Kidney (tissue), 14 donors: Measurements from ENCODE around the gene ACTA2. TPM values are rescaled to one million over a fixed set of nuclear protein-coding genes. Genes with fewer than 3 reads are reported as not detected.

Experiments used
- DNase-seq, 5 donors: peaks; one replicate each; pipeline ENCODE4 v3.0.0-alpha.2; 2013 to 2020
- FAIRE-seq: peaks from 2 replicates; lab custom pipeline; 2012; peaks lifted over from hg19 to GRCh38; lab: Jason Lieb, UNC
- H3K27ac ChIP-seq, 2 donors: one replicate each; pipeline ENCODE4 v1.7.0; 2013; ENCODE audit warnings: low read depth in 2 of 2, low read length in 2 of 2, inconsistent platforms in 1 of 2
- H3K27me3 ChIP-seq: one replicate; pipeline ENCODE4 v1.7.1; 2013; ENCODE audit warnings: low read length, inconsistent platforms; ENCODE audit not compliant: control insufficient read depth, insufficient read depth
- H3K36me3 ChIP-seq, 3 donors: one replicate each; pipeline versions ENCODE4 v1.7.0 to v1.7.1; 2013; ENCODE audit warnings: low read length in 3 of 3, control low read depth in 1 of 3, inconsistent platforms in 1 of 3; ENCODE audit not compliant: insufficient read depth in 3 of 3, control insufficient read depth in 2 of 3
- H3K4me1 ChIP-seq, 3 donors: one replicate each; pipeline versions ENCODE4 v1.7.0 to v1.7.1; 2013; ENCODE audit warnings: low read length in 3 of 3, inconsistent platforms in 1 of 3, low read depth in 1 of 3; ENCODE audit not compliant: control insufficient read depth in 2 of 3, insufficient read depth in 2 of 3
- H3K4me3 ChIP-seq, 3 donors: one replicate each; pipeline versions ENCODE4 v1.7.0 to v1.8.1; 2013; ENCODE audit warnings: low read length in 3 of 3, control low read depth in 1 of 3, inconsistent platforms in 1 of 3
- H3K9ac ChIP-seq, 3 donors: one replicate each; pipeline versions ENCODE4 v1.7.0 to v1.7.1; 2013; ENCODE audit warnings: low read length in 3 of 3, control low read depth in 1 of 3, inconsistent platforms in 1 of 3
- H3K9me3 ChIP-seq, 3 donors: one replicate each; pipeline versions ENCODE4 v1.7.0 to v1.7.1; 2013; ENCODE audit warnings: low read length in 3 of 3, control low read depth in 1 of 3, inconsistent platforms in 1 of 3; ENCODE audit not compliant: control insufficient read depth in 2 of 3, insufficient read depth in 1 of 3
- intact Hi-C: fragments of 100-400 bp; cut with DNase I; formaldehyde crosslinking; loops from one replicate; pipeline ENCODE4 v1.11.1; 2022
- polyA plus RNA-seq: library from polyadenylated mRNA; stranded (reverse); fragments of 350-450 nt; fragmentation: Illumina TruSeq; extraction: RNeasy Lipid Tissue Mini Kit (QIAGEN cat#74804); gene quantifications from one replicate; pipeline ENCODE4 v1.2.3, GENCODE V29; 2014; ENCODE audit warnings: low read depth, low replicate concordance; ENCODE audit not compliant: insufficient read depth
- total RNA-seq: library from RNA; stranded (reverse); fragmentation: NEBNext Ultra II Directional; extraction: Animal tissue kit (Norgen Biotek cat#: 25700); gene quantifications from one replicate; pipeline ENCODE4 v1.2.1, GENCODE V29; 2021
- TF ChIP-seq, protein P1 (sequence below): IDR thresholded peaks from 3 replicates; pipeline ENCODE4 v1.5.1; 2012; ENCODE audit warnings: mild to moderate bottlenecking, moderate library complexity, borderline replicate concordance; ENCODE audit not compliant: insufficient read depth; ENCODE audit errors: extremely low read depth
- donor health status: control.
- donor health status: control.
- donor health status: control.
- donor health status: control.
- donor health status: control.
- donor health status: DM: yes; HTN: yes; CAD: no.
- donor health status: Normal renal cell carcinoma (clear cell type).

Gene ACTA2
- total and polyA plus RNA-seq, 2 donors from 2014 or later: 378 to 471 TPM

GRCh38 chr10:88994019-88994418 lies 41.4 kb upstream of the ACTA2 start:
- Histone ChIP-seq H3K27ac (no peak overlapping the region), H3K9me3 (no peaks in the 10 kb centered on the region), H3K27me3 (no peaks in the 10 kb centered on the region), H3K4me1 (peaks cover 4 to 12% (median 6%) of the 10 kb centered on the region in 3 donors), H3K9ac (peak overlapping the region in 1 of 3 donors; percentile 23), H3K4me3 (no peak overlapping the region), H3K36me3 (no peaks in the 10 kb centered on the region)
- intact Hi-C loops: no loop called here
- TF ChIP-seq, protein P1, sequence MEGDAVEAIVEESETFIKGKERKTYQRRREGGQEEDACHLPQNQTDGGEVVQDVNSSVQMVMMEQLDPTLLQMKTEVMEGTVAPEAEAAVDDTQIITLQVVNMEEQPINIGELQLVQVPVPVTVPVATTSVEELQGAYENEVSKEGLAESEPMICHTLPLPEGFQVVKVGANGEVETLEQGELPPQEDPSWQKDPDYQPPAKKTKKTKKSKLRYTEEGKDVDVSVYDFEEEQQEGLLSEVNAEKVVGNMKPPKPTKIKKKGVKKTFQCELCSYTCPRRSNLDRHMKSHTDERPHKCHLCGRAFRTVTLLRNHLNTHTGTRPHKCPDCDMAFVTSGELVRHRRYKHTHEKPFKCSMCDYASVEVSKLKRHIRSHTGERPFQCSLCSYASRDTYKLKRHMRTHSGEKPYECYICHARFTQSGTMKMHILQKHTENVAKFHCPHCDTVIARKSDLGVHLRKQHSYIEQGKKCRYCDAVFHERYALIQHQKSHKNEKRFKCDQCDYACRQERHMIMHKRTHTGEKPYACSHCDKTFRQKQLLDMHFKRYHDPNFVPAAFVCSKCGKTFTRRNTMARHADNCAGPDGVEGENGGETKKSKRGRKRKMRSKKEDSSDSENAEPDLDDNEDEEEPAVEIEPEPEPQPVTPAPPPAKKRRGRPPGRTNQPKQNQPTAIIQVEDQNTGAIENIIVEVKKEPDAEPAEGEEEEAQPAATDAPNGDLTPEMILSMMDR: no peak
- no peak for FAIRE-seq
- DNase-seq: no peak

GRCh38 chr10:88992921-88993524 lies 40.5 kb upstream of the ACTA2 start:
- H3K4me3 ChIP-seq: peak overlapping the region in 2 of 3 donors; percentile 6 to 53
- DNase-seq: peak in 2 of 5 donors; percentile 37 to 56
- peak overlapping the region in 1 of 2 donors; percentile 20 for H3K27ac ChIP-seq
- H3K9ac ChIP-seq: peak overlapping the region in 1 of 3 donors; percentile 11
- H3K9me3 ChIP-seq: no peaks in the 10 kb centered on the region
- peaks cover 4 to 12% (median 8%) of the 10 kb centered on the region in 3 donors for H3K4me1 ChIP-seq
- no peaks in the 10 kb centered on the region for H3K27me3 ChIP-seq
- H3K36me3 ChIP-seq: no peaks in the 10 kb centered on the region
- TF ChIP-seq, protein P1: no peak
- intact Hi-C loops: no loop called here
- FAIRE-seq: no peak

GRCh38 chr10:88991899-88992320 lies 39.3 kb upstream of the ACTA2 start:
- FAIRE-seq (no peak), DNase-seq (no peak)
- Histone ChIP-seq H3K36me3 (no peaks in the 10 kb centered on the region), H3K27ac (peak overlapping the region; percentile 93 to 94), H3K9ac (peak overlapping the region; percentile 57 to 96 (median 87)), H3K4me3 (peak overlapping the region; percentile 74 to 96 (median 88)), H3K4me1 (peaks cover 4 to 12% (median 8%) of the 10 kb centered on the region in 3 donors), H3K27me3 (no peaks in the 10 kb centered on the region), H3K9me3 (no peaks in the 10 kb centered on the region)
- TF ChIP-seq, protein P1: no peak
- intact Hi-C loops: no loop called here
